ENCODE data around the gene CREBL2. TPM values are rescaled to one million over a fixed set of nuclear protein-coding genes. Genes with fewer than 3 reads are reported as not detected.
"Not testable (repeated sequence)": the region's sequence is repeated elsewhere in the genome, so short reads cannot be mapped to it uniquely, and the experiment has no call there.

The CREBL2 gene
- polyA plus RNA-seq, 1 donor = 31.8 TPM

GRCh38 chr12:12648951-12649650 lies 37.4 kb downstream of the CREBL2 start:
- no peaks in the 10 kb centered on the region for H3K36me3 ChIP-seq (ENCODE audit: control insufficient read depth, insufficient read depth, low read length)
- no peaks in the 10 kb centered on the region for H3K4me1 ChIP-seq (ENCODE audit: control insufficient read depth, insufficient read depth, low read length)
- no peak overlapping the region for H3K27ac ChIP-seq (ENCODE audit: low read length)
- no peak overlapping the region for H3K4me3 ChIP-seq (ENCODE audit: low read length)
- H3K27me3 ChIP-seq (ENCODE audit: control insufficient read depth, insufficient read depth, low read length) = no peaks in the 10 kb centered on the region
- peaks cover 15% of the 10 kb centered on the region for H3K9me3 ChIP-seq (ENCODE audit: control insufficient read depth, low read depth, low read length)
- no peak for DNase-seq

DNA sequence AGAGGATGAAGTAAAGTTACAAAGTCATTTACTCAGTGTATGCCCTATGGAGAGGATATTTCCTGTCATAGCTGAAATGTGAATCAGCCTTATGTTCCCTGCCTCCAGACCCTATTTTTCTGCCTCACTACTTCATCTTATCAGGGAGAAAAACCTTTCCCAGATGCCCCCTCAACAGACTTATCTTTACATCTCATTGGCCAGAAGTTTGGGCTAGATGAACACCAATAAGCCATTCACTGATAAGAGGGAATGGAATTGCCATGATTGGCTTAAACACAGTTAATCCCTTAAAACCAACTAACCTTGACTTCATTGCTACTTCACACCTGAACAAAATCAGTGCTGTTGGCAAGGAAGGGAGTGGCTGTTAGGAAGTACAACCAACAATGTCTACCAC lies 40.1 kb downstream of the CREBL2 start:
- no peak for DNase-seq
- Histone ChIP-seq H3K27me3 (ENCODE audit: control insufficient read depth, insufficient read depth, low read length) (no peaks in the 10 kb centered on the region), H3K9me3 (ENCODE audit: control insufficient read depth, low read depth, low read length) (peaks cover 15% of the 10 kb centered on the region), H3K4me3 (ENCODE audit: low read length) (no peak overlapping the region), H3K36me3 (ENCODE audit: control insufficient read depth, insufficient read depth, low read length) (no peaks in the 10 kb centered on the region), H3K27ac (ENCODE audit: low read length) (no peak overlapping the region), H3K4me1 (ENCODE audit: control insufficient read depth, insufficient read depth, low read length) (no peaks in the 10 kb centered on the region)

- 100% methylated on average over 1 of the region's 4 CpGs for WGBS (ENCODE audit: insufficient coverage, low lambda C conversion rate)
- H3K9me3 ChIP-seq (ENCODE audit: control insufficient read depth, low read depth, low read length) = peaks cover 14% of the 10 kb centered on the region
- not testable (repeated sequence) for H3K36me3 ChIP-seq (ENCODE audit: control insufficient read depth, insufficient read depth, low read length); H3K4me3 ChIP-seq (ENCODE audit: low read length); H3K4me1 ChIP-seq (ENCODE audit: control insufficient read depth, insufficient read depth, low read length); H3K27ac ChIP-seq (ENCODE audit: low read length); DNase-seq; H3K27me3 ChIP-seq (ENCODE audit: control insufficient read depth, insufficient read depth, low read length)
These were observed 41.0 kb downstream of the CREBL2 start for GRCh38 chr12:12652704-12653103.

DNA sequence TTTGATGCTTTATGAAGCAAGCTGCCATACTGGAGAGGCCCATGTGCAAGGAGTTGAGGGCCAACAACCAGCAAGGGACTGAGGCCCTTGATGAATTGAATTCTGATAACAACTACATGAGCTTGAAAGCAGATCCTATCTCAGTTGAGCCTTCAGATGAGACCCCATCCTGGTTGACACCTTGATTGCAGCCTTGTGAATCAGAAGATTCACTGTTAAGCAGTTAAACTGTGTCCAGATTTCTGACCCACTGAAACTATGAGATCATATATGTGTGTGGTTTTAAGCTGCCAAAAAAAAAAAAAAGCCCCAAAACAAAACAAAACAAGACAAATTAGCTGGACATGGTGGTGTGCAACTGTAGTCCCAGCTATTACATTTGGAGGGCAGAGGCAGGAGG lies 42.2 kb downstream of the CREBL2 start:
- no peaks in the 10 kb centered on the region for H3K4me1 ChIP-seq (ENCODE audit: control insufficient read depth, insufficient read depth, low read length)
- no peak overlapping the region for H3K27ac ChIP-seq (ENCODE audit: low read length)
- H3K27me3 ChIP-seq (ENCODE audit: control insufficient read depth, insufficient read depth, low read length) = no peaks in the 10 kb centered on the region
- H3K4me3 ChIP-seq (ENCODE audit: low read length) = no peak overlapping the region
- peaks cover 5% of the 10 kb centered on the region for H3K9me3 ChIP-seq (ENCODE audit: control insufficient read depth, low read depth, low read length)
- DNase-seq = no peak
- no peaks in the 10 kb centered on the region for H3K36me3 ChIP-seq (ENCODE audit: control insufficient read depth, insufficient read depth, low read length)

GRCh38 chr12:12654691-12655460 lies 43.2 kb downstream of the CREBL2 start:
- Histone ChIP-seq H3K27me3 (ENCODE audit: control insufficient read depth, insufficient read depth, low read length) (no peaks in the 10 kb centered on the region), H3K27ac (ENCODE audit: low read length) (no peak overlapping the region), H3K4me3 (ENCODE audit: low read length) (no peak overlapping the region), H3K4me1 (ENCODE audit: control insufficient read depth, insufficient read depth, low read length) (no peaks in the 10 kb centered on the region), H3K9me3 (ENCODE audit: control insufficient read depth, low read depth, low read length) (no peaks in the 10 kb centered on the region), H3K36me3 (ENCODE audit: control insufficient read depth, insufficient read depth, low read length) (no peaks in the 10 kb centered on the region)
- WGBS (ENCODE audit: insufficient coverage, low lambda C conversion rate) = no CpG with 5 or more reads among the region's 3 CpGs
- DNase-seq = no peak

GRCh38 chr12:12660201-12660600 lies 48.5 kb downstream of the CREBL2 start:
- no peak for DNase-seq
- 60% methylated on average over 1 of the region's 3 CpGs for WGBS (ENCODE audit: insufficient coverage, low lambda C conversion rate)

DNA sequence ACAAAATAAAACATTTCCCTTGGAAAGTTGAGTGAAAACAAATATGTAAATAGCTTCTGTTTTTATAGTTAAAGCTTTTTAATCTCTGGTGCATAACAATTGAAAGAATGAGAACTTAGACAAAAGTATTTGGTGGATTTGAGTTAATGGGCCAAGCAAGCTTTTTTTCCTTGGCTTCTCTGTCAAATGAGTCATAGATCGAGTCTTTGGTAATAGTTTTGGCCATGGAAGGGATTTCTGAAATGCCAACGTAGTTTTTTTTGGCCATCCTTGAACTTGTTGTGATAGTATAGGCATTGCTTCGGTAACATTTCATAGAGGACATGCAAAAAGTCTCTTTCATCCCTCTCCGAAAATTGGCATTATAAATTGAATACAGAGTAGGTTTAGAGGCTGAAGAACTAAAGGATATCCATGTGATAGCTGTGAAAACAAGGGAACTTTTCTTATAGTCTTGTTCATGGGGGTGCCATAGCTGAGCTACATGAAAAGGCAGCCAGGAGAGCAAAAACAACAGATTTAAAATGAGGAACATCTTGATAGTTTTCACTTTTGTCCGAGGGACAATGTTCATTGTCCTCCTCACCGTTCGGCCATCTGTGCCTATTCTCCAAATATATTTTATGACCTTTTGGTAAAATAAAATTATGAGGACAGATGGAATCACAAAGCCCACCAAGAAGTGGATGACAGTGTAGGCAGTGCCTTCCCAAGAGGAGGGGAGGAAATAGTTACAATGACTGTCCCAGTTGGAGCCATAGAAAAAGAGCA lies 49.6 kb downstream of the CREBL2 start:
- Histone ChIP-seq H3K4me3 (ENCODE audit: low read length) (no peak overlapping the region), H3K4me1 (ENCODE audit: control insufficient read depth, insufficient read depth, low read length) (no peaks in the 10 kb centered on the region), H3K27ac (ENCODE audit: low read length) (no peak overlapping the region), H3K27me3 (ENCODE audit: control insufficient read depth, insufficient read depth, low read length) (no peaks in the 10 kb centered on the region), H3K9me3 (ENCODE audit: control insufficient read depth, low read depth, low read length) (no peaks in the 10 kb centered on the region), H3K36me3 (ENCODE audit: control insufficient read depth, insufficient read depth, low read length) (no peaks in the 10 kb centered on the region)
- no CpG with 5 or more reads among the region's 7 CpGs for WGBS (ENCODE audit: insufficient coverage, low lambda C conversion rate)
- no peak for DNase-seq

More at GRCh38 chr12:12660201-12660600, 48.5 kb downstream of the CREBL2 start:
- no peak overlapping the region for H3K27ac ChIP-seq (ENCODE audit: low read length)
- H3K36me3 ChIP-seq (ENCODE audit: control insufficient read depth, insufficient read depth, low read length) = no peaks in the 10 kb centered on the region
- H3K9me3 ChIP-seq (ENCODE audit: control insufficient read depth, low read depth, low read length) = no peaks in the 10 kb centered on the region
- no peaks in the 10 kb centered on the region for H3K4me1 ChIP-seq (ENCODE audit: control insufficient read depth, insufficient read depth, low read length)
- H3K27me3 ChIP-seq (ENCODE audit: control insufficient read depth, insufficient read depth, low read length) = no peaks in the 10 kb centered on the region
- no peak overlapping the region for H3K4me3 ChIP-seq (ENCODE audit: low read length)

DNA sequence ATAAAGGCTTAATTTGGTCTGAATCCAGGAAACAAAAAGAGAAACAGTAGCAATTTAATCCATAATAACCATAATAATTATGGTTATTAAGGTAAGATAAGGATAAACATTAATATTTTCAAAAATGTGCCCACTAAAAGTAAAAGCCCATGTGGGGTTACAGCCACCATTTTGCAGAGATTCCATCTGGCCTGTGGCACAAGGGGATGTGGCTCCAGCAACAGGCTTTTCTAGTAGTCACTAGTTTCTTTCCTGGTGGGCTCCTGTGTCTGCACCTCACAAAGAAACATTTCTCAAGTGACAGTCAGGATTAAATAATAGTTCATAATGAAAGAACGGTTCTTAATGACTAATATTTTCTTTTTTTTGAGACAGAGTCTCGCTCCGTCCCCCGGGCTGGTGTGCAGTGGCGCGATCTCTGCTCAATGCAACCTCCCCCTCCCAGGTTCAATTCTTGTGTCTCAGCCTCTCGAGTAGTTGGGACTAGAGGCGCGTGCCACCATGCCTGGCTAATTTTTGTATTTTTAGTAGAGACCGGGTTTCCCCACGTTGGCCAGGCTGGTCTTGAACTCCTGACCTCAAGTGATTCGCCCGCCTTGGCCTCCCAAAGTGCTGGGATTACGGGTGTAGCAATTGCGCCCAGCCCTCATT lies 52.1 kb downstream of the CREBL2 start:
- no peak for DNase-seq
- Histone ChIP-seq H3K4me3 (ENCODE audit: low read length) (no peak overlapping the region), H3K36me3 (ENCODE audit: control insufficient read depth, insufficient read depth, low read length) (no peaks in the 10 kb centered on the region), H3K4me1 (ENCODE audit: control insufficient read depth, insufficient read depth, low read length) (no peaks in the 10 kb centered on the region), H3K27ac (ENCODE audit: low read length) (no peak overlapping the region), H3K9me3 (ENCODE audit: control insufficient read depth, low read depth, low read length) (no peaks in the 10 kb centered on the region), H3K27me3 (ENCODE audit: control insufficient read depth, insufficient read depth, low read length) (no peaks in the 10 kb centered on the region)
- 80% methylated on average over 1 of the region's 15 CpGs for WGBS (ENCODE audit: insufficient coverage, low lambda C conversion rate)

- Histone ChIP-seq H3K9me3 (ENCODE audit: control insufficient read depth, low read depth, low read length) (no peaks in the 10 kb centered on the region), H3K4me3 (ENCODE audit: low read length) (no peak overlapping the region), H3K27me3 (ENCODE audit: control insufficient read depth, insufficient read depth, low read length) (no peaks in the 10 kb centered on the region), H3K4me1 (ENCODE audit: control insufficient read depth, insufficient read depth, low read length) (no peaks in the 10 kb centered on the region), H3K36me3 (ENCODE audit: control insufficient read depth, insufficient read depth, low read length) (no peaks in the 10 kb centered on the region), H3K27ac (ENCODE audit: low read length) (no peak overlapping the region)
- no peak for DNase-seq
- WGBS (ENCODE audit: insufficient coverage, low lambda C conversion rate) = 100% methylated on average over 1 of the region's 13 CpGs
These were observed 53.5 kb downstream of the CREBL2 start for GRCh38 chr12:12665194-12665593.

- Histone ChIP-seq H3K27ac (ENCODE audit: low read length) (no peak overlapping the region), H3K4me1 (ENCODE audit: control insufficient read depth, insufficient read depth, low read length) (no peaks in the 10 kb centered on the region), H3K4me3 (ENCODE audit: low read length) (no peak overlapping the region), H3K36me3 (ENCODE audit: control insufficient read depth, insufficient read depth, low read length) (no peaks in the 10 kb centered on the region), H3K9me3 (ENCODE audit: control insufficient read depth, low read depth, low read length) (no peaks in the 10 kb centered on the region), H3K27me3 (ENCODE audit: control insufficient read depth, insufficient read depth, low read length) (no peaks in the 10 kb centered on the region)
- no peak for DNase-seq
- WGBS (ENCODE audit: insufficient coverage, low lambda C conversion rate) = 100% methylated on average over 1 of the region's 1 CpG
These were observed 56.3 kb downstream of the CREBL2 start for GRCh38 chr12:12668005-12668404.
